ENCODE measurements around the gene IL31.
"Not testable (repeated sequence)": the region's sequence is repeated elsewhere in the genome, so short reads cannot be mapped to it uniquely, and the experiment has no call there.

Gene IL31

DNA sequence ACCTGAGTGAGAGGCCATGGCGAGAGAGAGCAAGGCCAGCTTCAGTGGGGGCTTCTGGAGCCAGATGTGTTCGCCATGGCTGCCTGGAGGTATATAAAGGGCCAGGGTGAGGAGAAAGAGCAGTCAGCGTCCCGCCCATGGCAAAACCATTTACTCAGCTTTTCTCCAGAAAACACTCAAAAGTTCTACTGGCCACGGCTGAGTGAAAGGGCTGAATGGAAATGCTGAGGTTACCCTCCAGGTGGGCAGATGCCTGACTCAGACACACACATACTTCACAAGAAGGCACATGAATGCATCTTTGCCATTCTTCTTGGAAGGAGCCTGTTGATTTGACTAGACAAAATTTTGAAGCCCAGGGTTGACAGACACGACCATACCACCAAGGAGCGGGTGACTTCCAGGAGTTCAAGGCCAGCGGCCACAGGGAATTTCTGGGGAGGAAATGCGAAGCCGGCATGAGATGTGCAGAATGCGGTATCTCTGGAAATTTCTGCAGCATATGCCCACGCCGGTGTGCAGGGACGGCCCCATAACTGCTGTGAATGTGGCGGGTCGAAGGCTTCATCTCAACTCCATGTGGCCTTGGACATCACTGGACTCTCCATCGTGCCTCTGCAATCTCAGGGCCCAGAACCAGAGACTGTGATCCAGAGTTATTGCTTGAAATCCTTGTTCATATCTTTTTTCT, at the start of gene IL31:
Gene IL31 (minus strand): TSS at position 67 of the 691 bp plus-strand sequence. CDS start 49 bp downstream, at position 18.
- no peak for DNase-seq

DNA sequence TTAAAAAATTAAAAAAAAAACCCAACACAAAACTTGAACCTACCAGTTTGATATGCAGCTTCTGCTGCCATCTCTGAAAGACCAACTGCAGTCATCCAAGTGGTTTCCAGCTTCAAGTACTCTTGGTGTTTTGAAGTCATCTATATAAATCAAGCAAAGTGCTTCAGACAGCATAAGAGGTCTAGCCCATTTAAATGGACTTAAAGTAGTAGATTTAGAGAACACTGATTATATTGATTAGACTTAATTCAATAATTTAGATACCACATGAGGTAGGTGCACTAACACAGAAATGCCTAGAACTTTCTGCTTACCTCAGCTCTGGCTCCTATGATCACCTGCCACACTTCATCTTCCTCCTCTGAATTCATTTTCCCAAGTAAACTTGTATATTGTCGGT, 42.4 kb upstream of the IL31 start:
- no peak for DNase-seq

- no peak for DNase-seq
These were observed 41.8 kb upstream of the IL31 start for GRCh38 chr12:122215771-122216170.

DNA sequence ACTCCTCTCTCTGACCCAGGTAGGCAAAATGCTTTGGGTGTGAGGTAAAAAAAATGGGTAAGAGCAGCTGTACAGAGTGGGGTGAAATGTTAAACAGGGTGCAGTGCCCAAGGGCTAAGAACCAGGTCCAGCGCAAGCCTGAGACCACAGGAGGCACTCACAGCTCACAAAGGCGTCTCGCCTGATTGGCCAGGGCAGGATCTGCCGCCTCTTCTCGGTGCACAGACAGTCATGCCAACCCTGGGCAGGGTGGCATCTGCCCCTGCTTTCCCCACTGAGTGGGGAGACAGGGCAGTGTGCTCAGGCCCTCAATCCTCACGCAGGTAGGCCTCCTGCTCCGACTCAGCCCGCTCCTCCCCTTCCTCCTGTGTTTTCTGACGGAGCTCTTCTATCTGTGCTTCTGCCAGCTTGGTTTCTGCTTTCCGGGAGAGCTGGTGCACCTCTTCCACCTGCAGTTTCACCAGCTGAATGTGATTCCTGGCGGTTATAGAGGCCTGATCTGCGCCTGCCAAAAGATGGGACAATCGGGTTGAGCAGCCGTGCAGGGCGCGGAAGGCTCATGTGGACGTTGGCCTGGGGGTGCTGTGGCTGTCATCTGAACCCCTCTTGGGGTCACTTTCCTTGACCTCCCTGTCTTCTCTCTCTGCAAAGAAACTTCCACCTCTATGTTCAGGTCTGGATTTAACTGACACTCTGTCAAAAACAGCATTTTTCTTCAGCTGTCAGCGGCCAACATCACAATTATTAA, 34.2 kb upstream of the IL31 start:
- no peak for DNase-seq

- DNase-seq = no peak
These were observed 33.4 kb upstream of the IL31 start for GRCh38 chr12:122207391-122207790.

GRCh38 chr12:122206976-122207375, 33.0 kb upstream of the IL31 start:
- DNase-seq = no peak

- no peak for DNase-seq
These were observed 32.3 kb upstream of the IL31 start for GRCh38 chr12:122206111-122206881.

- no peak for DNase-seq
These were observed 31.3 kb upstream of the IL31 start for GRCh38 chr12:122205053-122205925.

DNA sequence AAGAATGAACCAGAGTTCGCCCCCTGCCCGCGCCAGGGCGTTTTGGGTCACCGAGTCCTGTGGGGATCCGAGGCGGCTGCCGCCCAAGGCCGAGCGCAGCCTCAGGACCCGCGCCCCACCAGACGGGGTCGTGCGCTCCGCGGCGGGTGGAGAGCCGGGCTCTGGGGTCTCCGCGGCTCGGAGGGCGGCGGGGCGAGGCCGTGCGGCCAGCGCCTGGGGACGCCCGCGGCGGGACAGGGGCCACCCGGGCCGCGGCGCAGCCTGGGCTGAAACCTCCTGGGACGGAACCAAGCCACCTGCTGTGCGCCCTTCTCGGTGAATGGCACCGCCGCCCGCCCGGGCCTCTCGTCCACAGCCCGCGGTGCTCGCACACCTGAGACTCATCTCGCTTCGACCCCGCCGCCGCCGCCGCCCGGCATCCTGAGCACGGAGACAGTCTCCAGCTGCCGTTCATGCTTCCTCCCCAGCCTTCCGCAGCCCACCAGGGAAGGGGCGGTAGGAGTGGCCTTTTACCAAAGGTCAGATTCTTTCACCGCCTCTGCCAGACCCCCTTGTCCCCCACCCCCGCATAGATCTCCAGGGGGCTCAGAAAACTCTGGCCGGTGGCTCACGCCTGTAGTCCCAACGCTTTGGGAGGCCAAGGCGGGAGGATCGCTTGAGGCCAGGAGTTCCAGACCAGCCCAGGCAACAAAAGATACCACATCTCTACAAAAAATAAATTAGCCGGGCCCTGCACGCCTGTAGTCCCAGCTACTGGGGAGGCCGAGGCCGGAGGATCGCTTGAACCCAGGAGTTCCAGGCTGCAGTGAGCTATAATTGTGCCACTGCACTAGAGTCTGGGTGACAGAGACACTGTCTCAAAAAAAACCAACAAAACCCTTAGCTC, 30.4 kb upstream of the IL31 start:
- DNase-seq = no peak

DNA sequence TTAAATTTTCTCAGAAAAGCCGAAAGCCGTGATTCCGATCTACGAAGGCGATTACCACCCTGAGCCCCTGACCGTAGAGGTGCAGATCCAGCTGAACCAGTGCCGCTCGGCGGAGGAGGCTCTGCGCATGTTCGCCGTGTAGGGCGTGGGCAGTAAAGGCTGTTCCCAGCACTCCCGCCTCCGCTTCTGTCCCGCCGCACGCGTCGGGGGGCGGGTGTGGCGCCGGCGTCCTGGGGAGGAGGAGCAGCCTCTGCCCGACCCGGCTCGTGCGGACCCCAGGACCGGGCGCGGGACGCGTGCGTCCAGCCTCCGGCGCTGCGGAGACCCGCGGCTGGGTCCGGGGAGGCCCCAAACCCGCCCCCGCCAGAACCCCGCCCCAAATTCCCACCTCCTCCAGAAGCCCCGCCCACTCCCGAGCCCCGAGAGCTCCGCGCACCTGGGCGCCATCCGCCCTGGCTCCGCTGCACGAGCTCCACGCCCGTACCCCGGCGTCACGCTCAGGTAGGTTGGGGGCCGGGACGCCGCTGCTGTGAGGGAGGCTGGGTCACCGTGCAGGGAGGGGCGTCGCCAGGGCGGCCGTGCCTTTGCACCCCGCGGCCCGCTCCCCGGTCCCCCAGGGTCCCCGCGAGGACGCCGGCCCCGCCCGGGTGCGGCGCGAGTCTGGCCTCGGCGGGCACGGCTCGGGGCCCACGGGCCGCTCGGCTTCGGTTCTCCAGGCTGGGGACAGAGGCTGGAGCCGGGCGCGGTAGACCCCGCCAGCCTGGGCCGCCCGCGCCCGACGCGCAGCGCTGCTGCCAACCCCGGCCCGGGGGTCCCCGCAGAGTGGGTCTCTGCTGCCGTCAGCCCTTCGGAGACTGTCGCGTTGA, 29.5 kb upstream of the IL31 start, which contains the start of gene B3GNT4:
Gene B3GNT4 (plus strand): TSS at position 409 of the 866 bp plus-strand sequence. CDS start 910 bp downstream, outside the sequence.
- peak; percentile 62 for DNase-seq

DNA sequence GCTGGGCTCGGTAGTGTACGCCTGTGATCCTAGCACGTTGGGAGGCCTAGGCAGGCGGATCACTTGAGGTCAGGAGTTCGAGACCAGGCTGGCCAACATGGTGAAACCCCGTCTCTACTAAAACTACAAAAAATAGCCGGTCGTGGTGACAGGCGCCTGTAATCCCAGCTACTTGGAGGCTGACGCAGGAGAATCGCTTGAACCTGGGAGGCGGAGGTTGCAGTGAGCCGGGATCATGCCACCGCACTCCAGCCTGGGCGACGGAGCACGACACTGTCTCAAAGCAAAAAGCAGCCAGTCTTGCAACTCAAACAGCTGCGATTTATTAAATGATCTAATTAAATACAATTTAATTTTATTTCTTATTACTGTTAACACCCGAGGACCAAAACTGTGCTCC, 28.8 kb upstream of the IL31 start:
- not testable (repeated sequence) for DNase-seq

- DNase-seq = no peak
These were observed 28.0 kb upstream of the IL31 start for GRCh38 chr12:122202017-122202416.

GRCh38 chr12:122201381-122201780, 27.4 kb upstream of the IL31 start:
- no peak for DNase-seq

GRCh38 chr12:122200541-122201175, 26.6 kb upstream of the IL31 start:
- no peak for DNase-seq

DNA sequence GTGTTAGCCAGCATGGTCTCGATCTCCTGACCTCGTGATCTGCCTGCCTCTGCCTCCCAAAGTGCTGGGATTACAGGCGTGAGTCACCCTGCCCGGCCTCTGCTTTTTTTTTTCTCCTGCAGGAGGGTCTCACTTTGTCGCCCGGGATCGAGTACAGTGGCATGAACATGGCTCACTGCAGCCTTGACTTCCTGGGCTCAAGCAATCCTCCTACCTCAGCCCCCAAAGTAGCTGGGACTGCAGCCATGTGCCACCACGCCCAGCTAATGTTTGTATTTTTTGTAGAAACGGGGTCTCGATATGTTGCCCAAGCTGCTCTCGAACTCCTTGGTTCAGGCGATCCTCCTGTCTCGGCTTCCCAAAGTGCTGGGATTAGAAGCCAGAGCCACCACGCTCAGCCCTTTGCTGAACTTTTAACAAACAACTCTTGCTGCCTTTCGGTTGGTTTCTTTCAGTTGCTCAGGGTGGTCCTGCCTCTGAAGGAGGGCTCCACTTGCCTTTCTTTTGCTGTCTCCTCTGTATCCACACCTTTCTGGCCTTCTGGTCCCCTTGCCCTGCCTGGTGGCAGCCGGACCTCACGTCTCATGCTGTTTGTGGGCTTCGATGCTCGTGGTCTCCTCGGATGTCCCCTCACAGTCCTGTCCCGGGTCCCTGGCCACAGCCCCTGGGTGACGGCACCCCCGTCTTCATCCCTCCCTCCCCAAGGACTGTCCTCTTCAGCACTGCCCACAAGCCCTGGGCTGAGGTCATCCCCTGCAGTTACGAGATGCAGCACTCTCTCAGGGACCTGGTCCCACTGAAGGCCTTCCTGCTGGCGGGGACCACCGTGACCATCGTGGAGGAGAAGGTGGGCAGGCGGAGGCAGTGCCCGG, 25.7 kb upstream of the IL31 start:
- DNase-seq = no peak

DNA sequence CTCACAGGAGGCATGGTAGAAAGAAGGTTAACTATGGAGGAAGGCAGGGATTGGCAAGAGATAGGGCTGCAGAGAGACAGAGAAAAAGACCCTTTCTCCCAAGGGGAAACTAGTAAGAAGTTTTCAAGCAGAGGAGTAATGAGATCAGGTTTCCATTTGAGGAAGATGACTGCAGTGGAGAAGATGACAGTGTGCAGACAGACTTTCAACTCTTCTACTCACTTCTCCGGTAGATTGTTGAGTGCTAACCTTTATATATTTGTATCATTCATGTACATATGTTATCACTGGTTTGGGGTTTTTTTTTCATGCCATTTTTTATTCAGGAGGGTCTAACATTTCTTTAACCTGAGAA, 23.6 kb upstream of the IL31 start:
- no peak for DNase-seq

GRCh38 chr12:122195405-122195804, 21.4 kb upstream of the IL31 start:
- DNase-seq = no peak

GRCh38 chr12:122194804-122195203, 20.8 kb upstream of the IL31 start:
- DNase-seq = no peak

DNA sequence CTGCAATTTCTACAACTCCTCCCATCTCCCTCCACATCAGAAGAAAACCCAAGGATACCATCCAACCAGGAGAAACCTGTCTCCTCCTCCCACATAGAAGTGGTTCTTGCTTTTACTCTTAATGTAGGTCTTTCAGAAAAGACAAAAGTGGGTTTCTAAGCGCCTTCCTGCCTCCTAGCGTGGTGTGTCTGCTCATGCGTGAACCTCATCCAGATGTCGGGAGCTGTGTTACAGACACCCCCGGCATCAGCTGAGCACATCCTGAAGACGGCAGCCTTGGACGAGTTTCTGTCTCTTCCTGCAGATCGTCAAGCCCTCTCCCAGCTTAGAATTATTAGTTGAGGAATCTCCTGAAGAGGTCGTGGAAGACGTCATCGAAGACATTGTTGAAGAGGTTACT, 18.4 kb upstream of the IL31 start:
- no peak for DNase-seq

Measured in activated CD4-positive, alpha-beta T cell treated with anti-CD3 and anti-CD28 coated beads, Interleukin-10, Interleukin-2, amounts not matched to agents 100 ng/mL and 50 ng/mL, durations not matched to agents 16 hours and 8 hours (primary cell).